22Rv1 (cell line): ENCODE data around the gene RNF44.

Experiments used
- CTCF ChIP-seq: fragments of 450-650 bp; IDR thresholded peaks from 2 replicates; pipeline ENCODE4 v1.5.1; 2017; ENCODE audit warnings: mild to moderate bottlenecking
- ZFX ChIP-seq: fragments of 450-650 bp; IDR thresholded peaks from 2 replicates; pipeline ENCODE4 v1.6.1; 2017; ENCODE audit warnings: antibody characterized with exemption, borderline replicate concordance

DNA sequence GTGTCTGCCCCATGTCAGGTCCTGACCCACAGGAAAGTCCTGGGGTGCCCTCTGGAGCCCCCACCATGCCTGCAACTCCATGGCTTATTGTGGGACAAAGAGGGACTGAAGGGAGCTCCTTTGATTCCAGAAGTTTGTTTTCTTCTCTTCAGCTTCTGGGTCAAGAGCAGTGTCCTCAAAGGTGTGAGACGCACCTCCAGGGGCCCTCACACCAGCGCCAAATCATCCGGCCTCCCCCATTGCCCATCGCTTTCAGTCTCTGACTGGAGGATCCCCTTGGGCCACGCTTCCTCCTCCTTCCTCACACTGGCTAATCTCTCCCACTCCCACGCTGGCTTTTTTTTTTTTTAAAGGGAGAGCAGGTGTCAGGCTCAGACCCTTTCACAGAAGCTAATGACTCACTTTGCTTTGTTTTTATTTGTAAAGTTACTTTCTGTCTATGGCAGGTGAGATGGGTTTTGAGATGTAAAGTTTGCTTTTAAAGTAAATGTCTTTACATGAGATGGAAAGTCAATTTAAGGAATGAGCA is 28.6 kb upstream of the RNF44 start:
- TF ChIP-seq CTCF (no peak), ZFX (no peak)
